Measurements from ENCODE around the gene CSAD.

The CSAD gene

GRCh38 chr12:53161119-53161911, 19.4 kb downstream of the CSAD start:
- no peak overlapping the region for H2BK120ac ChIP-seq (ENCODE audit: low read depth, low read length)
- H3K4me3 ChIP-seq (ENCODE audit: insufficient read depth in 1 of 2, low read depth in 1 of 2, low read length in 2 of 2), result no peak overlapping the region
- H4K8ac ChIP-seq (ENCODE audit: low read length), result no peak overlapping the region
- H3K4me1 ChIP-seq (ENCODE audit: control insufficient read depth, insufficient read depth, low read depth, low read length), result no peaks in the 10 kb centered on the region
- no peak overlapping the region for H4K91ac ChIP-seq (ENCODE audit: low read length)
- H3K79me1 ChIP-seq (replicated peaks; ENCODE audit: low read length, poor library complexity, severe bottlenecking), result no peaks in the 10 kb centered on the region
- no peak overlapping the region for H3K4ac ChIP-seq (ENCODE audit: low read depth in 1 of 2, low read length in 2 of 2)
- H3K23ac ChIP-seq (ENCODE audit: low read length in 2 of 2), result no peak overlapping the region
- H3K14ac ChIP-seq (ENCODE audit: low read length in 2 of 2), result no peak overlapping the region
- H2BK5ac ChIP-seq (ENCODE audit: low read depth, low read length, poor library complexity, severe bottlenecking), result no peak overlapping the region
- DNase-seq, result no peak
- no peaks in the 10 kb centered on the region for H3K27me3 ChIP-seq (ENCODE audit: control insufficient read depth in 1 of 2, insufficient read depth in 1 of 2, low read length in 2 of 2)
- no peak overlapping the region for H2BK12ac ChIP-seq (ENCODE audit: low read length in 2 of 2)
- no peak overlapping the region for H3K9ac ChIP-seq (ENCODE audit: low read length)
- H2AFZ ChIP-seq (ENCODE audit: low read depth, low read length), result no peak overlapping the region
- H3K36me3 ChIP-seq (ENCODE audit: control insufficient read depth in 1 of 2, insufficient read depth in 2 of 2, low read depth in 1 of 2, low read length in 2 of 2), result peaks cover 15 to 31% of the 10 kb centered on the region in 2 experiments
- H2BK15ac ChIP-seq (ENCODE audit: low read depth, poor library complexity, severe bottlenecking), result peak overlapping the region; percentile 31
- no peak overlapping the region for H3K18ac ChIP-seq (ENCODE audit: low read depth in 1 of 2, low read length in 2 of 2)
- no peak overlapping the region for H3K4me2 ChIP-seq (ENCODE audit: low read length, poor library complexity, severe bottlenecking)
- H2AK5ac ChIP-seq (ENCODE audit: low read length, severe bottlenecking), result no peak overlapping the region
- H3K27ac ChIP-seq (ENCODE audit: low read length, poor library complexity, severe bottlenecking), result no peak overlapping the region
- no peaks in the 10 kb centered on the region for H3K9me3 ChIP-seq (ENCODE audit: control insufficient read depth, low read length)
- 95% methylated on average over 7 of the region's 8 CpGs for WGBS

GRCh38 chr12:53160673-53161072, 20.1 kb downstream of the CSAD start:
- H2BK5ac ChIP-seq (ENCODE audit: low read depth, low read length, poor library complexity, severe bottlenecking), result no peak overlapping the region
- H2BK120ac ChIP-seq (ENCODE audit: low read depth, low read length), result no peak overlapping the region
- no peak overlapping the region for H3K23ac ChIP-seq (ENCODE audit: low read length in 2 of 2)
- no peak overlapping the region for H3K4ac ChIP-seq (ENCODE audit: low read depth in 1 of 2, low read length in 2 of 2)
- no peak overlapping the region for H2AK5ac ChIP-seq (ENCODE audit: low read length, severe bottlenecking)
- H3K27ac ChIP-seq (ENCODE audit: low read length, poor library complexity, severe bottlenecking), result no peak overlapping the region
- H3K18ac ChIP-seq (ENCODE audit: low read depth in 1 of 2, low read length in 2 of 2), result no peak overlapping the region
- H3K14ac ChIP-seq (ENCODE audit: low read length in 2 of 2), result no peak overlapping the region
- no peak overlapping the region for H2BK12ac ChIP-seq (ENCODE audit: low read length in 2 of 2)
- peaks cover 15 to 30% of the 10 kb centered on the region in 2 experiments for H3K36me3 ChIP-seq (ENCODE audit: control insufficient read depth in 1 of 2, insufficient read depth in 2 of 2, low read depth in 1 of 2, low read length in 2 of 2)
- DNase-seq, result no peak
- no peak overlapping the region for H4K8ac ChIP-seq (ENCODE audit: low read length)
- H3K9ac ChIP-seq (ENCODE audit: low read length), result no peak overlapping the region
- peak overlapping the region; percentile 31 for H2BK15ac ChIP-seq (ENCODE audit: low read depth, poor library complexity, severe bottlenecking)
- no peak overlapping the region for H3K4me3 ChIP-seq (ENCODE audit: insufficient read depth in 1 of 2, low read depth in 1 of 2, low read length in 2 of 2)
- H3K4me1 ChIP-seq (ENCODE audit: control insufficient read depth, insufficient read depth, low read depth, low read length), result no peaks in the 10 kb centered on the region
- 92% methylated on average over 2 of the region's 2 CpGs for WGBS
- H3K79me1 ChIP-seq (replicated peaks; ENCODE audit: low read length, poor library complexity, severe bottlenecking), result no peaks in the 10 kb centered on the region
- no peaks in the 10 kb centered on the region for H3K9me3 ChIP-seq (ENCODE audit: control insufficient read depth, low read length)
- H3K27me3 ChIP-seq (ENCODE audit: control insufficient read depth in 1 of 2, insufficient read depth in 1 of 2, low read length in 2 of 2), result no peaks in the 10 kb centered on the region
- no peak overlapping the region for H2AFZ ChIP-seq (ENCODE audit: low read depth, low read length)
- no peak overlapping the region for H3K4me2 ChIP-seq (ENCODE audit: low read length, poor library complexity, severe bottlenecking)
- no peak overlapping the region for H4K91ac ChIP-seq (ENCODE audit: low read length)

- WGBS, result 88% methylated on average over 16 of the region's 16 CpGs
- H2BK12ac ChIP-seq (ENCODE audit: low read length in 2 of 2), result no peak overlapping the region
These were observed 20.7 kb downstream of the CSAD start for GRCh38 chr12:53160000-53160399.

GRCh38 chr12:53159195-53159839, 21.4 kb downstream of the CSAD start:
- Histone ChIP-seq H3K14ac (ENCODE audit: low read length in 2 of 2) (no peak overlapping the region), H3K27me3 (ENCODE audit: control insufficient read depth in 1 of 2, insufficient read depth in 1 of 2, low read length in 2 of 2) (no peaks in the 10 kb centered on the region), H2BK5ac (ENCODE audit: low read depth, low read length, poor library complexity, severe bottlenecking) (no peak overlapping the region), H4K91ac (ENCODE audit: low read length) (no peak overlapping the region), H3K4me2 (ENCODE audit: low read length, poor library complexity, severe bottlenecking) (no peak overlapping the region), H2BK15ac (ENCODE audit: low read depth, poor library complexity, severe bottlenecking) (no peak overlapping the region), H2AFZ (ENCODE audit: low read depth, low read length) (no peak overlapping the region), H3K4ac (ENCODE audit: low read depth in 1 of 2, low read length in 2 of 2) (peak overlapping the region in 1 of 2 experiments; percentile 21), H3K23ac (ENCODE audit: low read length in 2 of 2) (no peak overlapping the region), H3K18ac (ENCODE audit: low read depth in 1 of 2, low read length in 2 of 2) (no peak overlapping the region), H2BK12ac (ENCODE audit: low read length in 2 of 2) (no peak overlapping the region), H2AK5ac (ENCODE audit: low read length, severe bottlenecking) (no peak overlapping the region), H3K79me1 (replicated peaks; ENCODE audit: low read length, poor library complexity, severe bottlenecking) (no peaks in the 10 kb centered on the region), H3K4me3 (ENCODE audit: insufficient read depth in 1 of 2, low read depth in 1 of 2, low read length in 2 of 2) (no peak overlapping the region), H3K4me1 (ENCODE audit: control insufficient read depth, insufficient read depth, low read depth, low read length) (no peaks in the 10 kb centered on the region), H3K27ac (ENCODE audit: low read length, poor library complexity, severe bottlenecking) (no peak overlapping the region), H4K8ac (ENCODE audit: low read length) (peak overlapping the region; percentile 41), H3K36me3 (ENCODE audit: control insufficient read depth in 1 of 2, insufficient read depth in 2 of 2, low read depth in 1 of 2, low read length in 2 of 2) (peaks cover 15 to 30% of the 10 kb centered on the region in 2 experiments), H3K9me3 (ENCODE audit: control insufficient read depth, low read length) (no peaks in the 10 kb centered on the region), H3K9ac (ENCODE audit: low read length) (peak overlapping the region; percentile 20), H2BK120ac (ENCODE audit: low read depth, low read length) (no peak overlapping the region)
- WGBS, result 9% methylated on average over 13 of the region's 14 CpGs
- DNase-seq, result peak; percentile 76

More at GRCh38 chr12:53160000-53160399, 20.7 kb downstream of the CSAD start:
- no peaks in the 10 kb centered on the region for H3K27me3 ChIP-seq (ENCODE audit: control insufficient read depth in 1 of 2, insufficient read depth in 1 of 2, low read length in 2 of 2)
- no peaks in the 10 kb centered on the region for H3K79me1 ChIP-seq (replicated peaks; ENCODE audit: low read length, poor library complexity, severe bottlenecking)
- H2BK5ac ChIP-seq (ENCODE audit: low read depth, low read length, poor library complexity, severe bottlenecking), result no peak overlapping the region
- H2AK5ac ChIP-seq (ENCODE audit: low read length, severe bottlenecking), result no peak overlapping the region
- H3K18ac ChIP-seq (ENCODE audit: low read depth in 1 of 2, low read length in 2 of 2), result no peak overlapping the region
- no peak overlapping the region for H3K4me2 ChIP-seq (ENCODE audit: low read length, poor library complexity, severe bottlenecking)
- no peak overlapping the region for H2BK120ac ChIP-seq (ENCODE audit: low read depth, low read length)
- H3K14ac ChIP-seq (ENCODE audit: low read length in 2 of 2), result no peak overlapping the region
- no peak overlapping the region for H2BK15ac ChIP-seq (ENCODE audit: low read depth, poor library complexity, severe bottlenecking)
- DNase-seq, result no peak
- no peak overlapping the region for H3K4ac ChIP-seq (ENCODE audit: low read depth in 1 of 2, low read length in 2 of 2)
- H3K4me3 ChIP-seq (ENCODE audit: insufficient read depth in 1 of 2, low read depth in 1 of 2, low read length in 2 of 2), result no peak overlapping the region
- no peak overlapping the region for H4K91ac ChIP-seq (ENCODE audit: low read length)
- peaks cover 15 to 28% of the 10 kb centered on the region in 2 experiments for H3K36me3 ChIP-seq (ENCODE audit: control insufficient read depth in 1 of 2, insufficient read depth in 2 of 2, low read depth in 1 of 2, low read length in 2 of 2)
- H3K27ac ChIP-seq (ENCODE audit: low read length, poor library complexity, severe bottlenecking), result no peak overlapping the region
- H2AFZ ChIP-seq (ENCODE audit: low read depth, low read length), result no peak overlapping the region
- no peaks in the 10 kb centered on the region for H3K9me3 ChIP-seq (ENCODE audit: control insufficient read depth, low read length)
- no peak overlapping the region for H3K9ac ChIP-seq (ENCODE audit: low read length)
- no peak overlapping the region for H4K8ac ChIP-seq (ENCODE audit: low read length)
- no peaks in the 10 kb centered on the region for H3K4me1 ChIP-seq (ENCODE audit: control insufficient read depth, insufficient read depth, low read depth, low read length)
- H3K23ac ChIP-seq (ENCODE audit: low read length in 2 of 2), result no peak overlapping the region
